Adrenal gland (tissue), 5 donors: ENCODE data around the gene OR14J1.
"Not testable (repeated sequence)": the region's sequence is repeated elsewhere in the genome, so short reads cannot be mapped to it uniquely, and the experiment has no call there.

ENCODE experiments used
- CTCF ChIP-seq, 6 experiments: fragments of 450-650 bp in 4 of 6; fragments of 200-600 bp in 2 of 6; sonication (generic) in 1 of 6; IDR thresholded peaks; 1 replicate in 5 of 6; 2 replicates in 1 of 6; pipeline versions ENCODE4 v1.5.1 to v1.8.0; 2016 to 2021; ENCODE audit warnings: antibody characterized with exemption in 6 of 6, mild to moderate bottlenecking in 2 of 6, moderate library complexity in 1 of 6
- POLR2A ChIP-seq, 2 donors: fragments of 450-650 bp; IDR thresholded peaks; one replicate each; pipeline ENCODE4 v1.6.1; 2017; ENCODE audit warnings: antibody characterized with exemption in 2 of 2, mild to moderate bottlenecking in 2 of 2, moderate library complexity in 1 of 2
- donor health status: DM: no; HTN: no; CAD: no.

GRCh38 chr6:29323332-29323731 is 21.8 kb downstream of the OR14J1 start:
- TF ChIP-seq CTCF, POLR2A (IDR thresholded peaks at IDR 0.05): not testable (repeated sequence)
